ENCODE data around the gene LRP1B.

Gene LRP1B

GRCh38 chr2:140843186-140843585 lies 1287.6 kb downstream of the LRP1B start:
- DNase-seq (ENCODE audit: low read depth, low spot score): no peak

GRCh38 chr2:140842110-140842509 lies 1288.7 kb downstream of the LRP1B start:
- no peak for DNase-seq (ENCODE audit: low read depth, low spot score)

- DNase-seq (ENCODE audit: low read depth, low spot score): no peak
Measured at GRCh38 chr2:140841141-140841540, 1289.7 kb downstream of the LRP1B start.

- no peak for DNase-seq (ENCODE audit: low read depth, low spot score)
Measured at GRCh38 chr2:140836826-140837225, 1294.0 kb downstream of the LRP1B start.

- DNase-seq (ENCODE audit: low read depth, low spot score): no peak
Measured at GRCh38 chr2:140835079-140835478, 1295.7 kb downstream of the LRP1B start.

GRCh38 chr2:140814141-140814540 lies 1316.7 kb downstream of the LRP1B start:
- no peak for DNase-seq (ENCODE audit: low read depth, low spot score)

GRCh38 chr2:140808820-140809219 lies 1322.0 kb downstream of the LRP1B start:
- DNase-seq (ENCODE audit: low read depth, low spot score): no peak

- no peak for DNase-seq (ENCODE audit: low read depth, low spot score)
Measured at GRCh38 chr2:140808211-140808610, 1322.6 kb downstream of the LRP1B start.

- DNase-seq (ENCODE audit: low read depth, low spot score): no peak
Measured at GRCh38 chr2:140804700-140805260, 1326.0 kb downstream of the LRP1B start.

- DNase-seq (ENCODE audit: low read depth, low spot score): no peak
Measured at GRCh38 chr2:140801311-140801710, 1329.5 kb downstream of the LRP1B start.

- no peak for DNase-seq (ENCODE audit: low read depth, low spot score)
Measured at GRCh38 chr2:140797718-140798117, 1333.1 kb downstream of the LRP1B start.

GRCh38 chr2:140791802-140792201 lies 1339.0 kb downstream of the LRP1B start:
- no peak for DNase-seq (ENCODE audit: low read depth, low spot score)

- DNase-seq (ENCODE audit: low read depth, low spot score): no peak
Measured at GRCh38 chr2:140786585-140786984, 1344.2 kb downstream of the LRP1B start.

GRCh38 chr2:140775411-140775810 lies 1355.4 kb downstream of the LRP1B start:
- DNase-seq (ENCODE audit: low read depth, low spot score): no peak

GRCh38 chr2:140770645-140771044 lies 1360.2 kb downstream of the LRP1B start:
- no peak for DNase-seq (ENCODE audit: low read depth, low spot score)

- DNase-seq (ENCODE audit: low read depth, low spot score): no peak
Measured at GRCh38 chr2:140761807-140762206, 1369.0 kb downstream of the LRP1B start.

GRCh38 chr2:140759426-140760156 lies 1371.2 kb downstream of the LRP1B start:
- no peak for DNase-seq (ENCODE audit: low read depth, low spot score)

- DNase-seq (ENCODE audit: low read depth, low spot score): no peak
Measured at GRCh38 chr2:140747665-140748064, 1383.2 kb downstream of the LRP1B start.

- DNase-seq (ENCODE audit: low read depth, low spot score): no peak
Measured at GRCh38 chr2:140747090-140747489, 1383.7 kb downstream of the LRP1B start.

- no peak for DNase-seq (ENCODE audit: low read depth, low spot score)
Measured at GRCh38 chr2:140744379-140744778, 1386.4 kb downstream of the LRP1B start.

GRCh38 chr2:140737006-140737405 lies 1393.8 kb downstream of the LRP1B start:
- no peak for DNase-seq (ENCODE audit: low read depth, low spot score)

GRCh38 chr2:140734992-140735391 lies 1395.8 kb downstream of the LRP1B start:
- no peak for DNase-seq (ENCODE audit: low read depth, low spot score)

- no peak for DNase-seq (ENCODE audit: low read depth, low spot score)
Measured at GRCh38 chr2:140718999-140719398, 1411.8 kb downstream of the LRP1B start.

GRCh38 chr2:140717481-140717880 lies 1413.3 kb downstream of the LRP1B start:
- no peak for DNase-seq (ENCODE audit: low read depth, low spot score)

Measured in smooth muscle cell of the brain vasculature (primary cell).